Transverse colon (tissue), 3 donors: ENCODE results near the gene CEP63.
"Not testable (repeated sequence)": the region's sequence is repeated elsewhere in the genome, so short reads cannot be mapped to it uniquely, and the experiment has no call there.

ENCODE experiments used
- CTCF ChIP-seq, 5 experiments: fragments of 200-600 bp in 3 of 5; fragments of 450-650 bp in 2 of 5; sonication (generic) in 3 of 5; IDR thresholded peaks; 1 replicate in 2 of 5; 2 replicates in 3 of 5; pipeline ENCODE4 v1.5.1; 2016 to 2017; ENCODE audit warnings: antibody characterized with exemption in 5 of 5, inconsistent platforms in 3 of 5, mild to moderate bottlenecking in 2 of 5, moderate library complexity in 1 of 5
- EP300 ChIP-seq: sonication (generic); formaldehyde crosslinking; IDR thresholded peaks from one replicate; pipeline ENCODE4 v1.6.1; 2017; ENCODE audit warnings: antibody characterized with exemption, low read depth
- POLR2A ChIP-seq: fragments of 450-650 bp; IDR thresholded peaks from one replicate; pipeline ENCODE4 v1.6.1; 2016; ENCODE audit warnings: antibody characterized with exemption, mild to moderate bottlenecking, moderate library complexity

DNA sequence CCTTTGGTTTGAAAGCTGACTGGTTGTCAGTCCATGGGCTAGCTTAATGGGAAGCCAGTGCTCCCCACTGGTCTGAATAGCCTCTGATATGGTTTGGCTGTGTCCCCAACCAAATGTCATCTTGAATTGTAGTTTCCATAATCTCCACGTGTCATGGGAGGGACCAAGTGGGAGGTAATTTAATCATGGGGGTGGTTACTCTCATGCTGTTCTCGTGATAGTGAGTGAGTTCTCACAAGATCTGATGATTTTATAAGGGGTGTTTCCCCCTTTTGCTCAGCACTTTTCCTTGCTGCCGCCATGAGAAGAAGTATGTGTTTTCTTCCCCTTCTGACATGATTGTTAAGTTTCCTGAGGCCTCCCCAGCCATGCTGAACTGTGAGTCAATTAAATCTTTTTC is 109.1 kb downstream of the CEP63 start:
- not testable (repeated sequence) for TF ChIP-seq CTCF (IDR thresholded peaks at IDR 0.05); POLR2A; EP300
